H1 (cell line): ENCODE data around the gene SYMPK. TPM values are rescaled to one million over a fixed set of nuclear protein-coding genes. Genes with fewer than 3 reads are reported as not detected.

Source experiments
- CTCF ChIA-PET: fragments of 300-600 bp; sonication (Branson Sonifier 250); formaldehyde crosslinking; loops from one replicate; lab custom pipeline; 2021; ENCODE audit not compliant: partially characterized antibody; lab: Charles Lee
- POLR2A ChIA-PET: fragments of 300-600 bp; sonication (Branson Sonifier 250); formaldehyde crosslinking; loops from one replicate; lab custom pipeline; 2021; ENCODE audit warnings: inconsistent platforms; ENCODE audit not compliant: partially characterized antibody; lab: Charles Lee
- DNase-seq, 2 experiments: peaks; one replicate each; pipeline versions ENCODE4 v3.0.0 to v3.0.0-alpha.2; 2010 to 2022; ENCODE audit warnings: low spot score in 2 of 2, low read depth in 1 of 2, mixed read lengths in 1 of 2
- FAIRE-seq: peaks from 2 replicates; lab custom pipeline; 2011; peaks lifted over from hg19 to GRCh38; lab: Jason Lieb, UNC
- H2AFZ ChIP-seq: 2 replicates; pipeline ENCODE4 v1.8.1; 2012; ENCODE audit warnings: low read length, inconsistent platforms
- H2AK5ac ChIP-seq: 2 replicates; pipeline ENCODE4 v1.6.1; 2013; ENCODE audit warnings: low read depth, low read length
- H2BK120ac ChIP-seq: replicated peaks from 2 replicates; pipeline ENCODE3; 2013; ENCODE audit warnings: low read depth, low read length, inconsistent platforms
- H2BK12ac ChIP-seq: 2 replicates; pipeline ENCODE4 v1.6.1; 2013; ENCODE audit warnings: low read depth, low read length
- H2BK15ac ChIP-seq: 2 replicates; pipeline ENCODE4 v1.6.1; 2013; ENCODE audit warnings: low read length
- H2BK20ac ChIP-seq: 2 replicates; pipeline ENCODE4 v1.6.1; 2013; ENCODE audit warnings: low read length
- H2BK5ac ChIP-seq: 2 replicates; pipeline ENCODE4 v1.6.1; 2013; ENCODE audit warnings: low read depth, low read length
- H3K14ac ChIP-seq: 2 replicates; pipeline ENCODE4 v1.6.1; 2013; ENCODE audit warnings: inconsistent platforms; ENCODE audit not compliant: insufficient read length
- H3K18ac ChIP-seq: 2 replicates; pipeline ENCODE4 v1.6.1; 2013; ENCODE audit warnings: low read length; ENCODE audit errors: extremely low read depth
- H3K23ac ChIP-seq: 2 replicates; pipeline ENCODE4 v1.6.1; 2013; ENCODE audit warnings: inconsistent platforms; ENCODE audit not compliant: insufficient read length
- H3K23me2 ChIP-seq: 2 replicates; pipeline ENCODE4 v1.6.1; 2013; ENCODE audit warnings: low read depth, low read length
- H3K27ac ChIP-seq: 2 replicates; pipeline ENCODE4 v1.6.1; 2011; ENCODE audit warnings: low read depth, low read length, inconsistent platforms
- H3K27me3 ChIP-seq, 4 experiments: replicated peaks in 1 of 4; 1 replicate in 1 of 4; 2 replicates in 3 of 4; pipeline versions ENCODE4 v1.6.1 to v1.8.1; 2011 to 2013; ENCODE audit warnings: low read length in 3 of 4, mild to moderate bottlenecking in 3 of 4, inconsistent platforms in 2 of 4, mixed read lengths in 2 of 4, moderate library complexity in 1 of 4; ENCODE audit not compliant: control insufficient read depth in 3 of 4, insufficient read depth in 3 of 4; ENCODE audit errors: extremely low read depth in 1 of 4
- H3K36me3 ChIP-seq, 4 experiments: 2 replicates each; pipeline versions ENCODE4 v1.6.1 to v1.8.1; 2011 to 2013; ENCODE audit warnings: mild to moderate bottlenecking in 4 of 4, low read length in 3 of 4, moderate library complexity in 2 of 4, control low read depth in 1 of 4, inconsistent platforms in 1 of 4; ENCODE audit not compliant: insufficient read depth in 4 of 4, control insufficient read depth in 2 of 4
- H3K4ac ChIP-seq: replicated peaks from 2 replicates; pipeline ENCODE3; 2013; ENCODE audit warnings: low read length, low read depth, mixed read lengths, inconsistent platforms; ENCODE audit not compliant: insufficient read length
- H3K4me1 ChIP-seq, 4 experiments: replicated peaks in 1 of 4; 1 replicate in 1 of 4; 2 replicates in 3 of 4; pipeline versions ENCODE4 v1.6.1 to v1.8.1; 2011 to 2013; ENCODE audit warnings: low read length in 3 of 4, inconsistent platforms in 2 of 4, mixed read lengths in 1 of 4; ENCODE audit not compliant: insufficient read depth in 4 of 4, control insufficient read depth in 3 of 4
- H3K4me2 ChIP-seq, 2 experiments: 2 replicates each; pipeline versions ENCODE4 v1.6.1 to v1.8.1; 2011 to 2013; ENCODE audit warnings: low read depth in 2 of 2, low read length in 2 of 2, control low read depth in 1 of 2, inconsistent platforms in 1 of 2, mild to moderate bottlenecking in 1 of 2; ENCODE audit not compliant: insufficient read depth in 1 of 2
- H3K4me3 ChIP-seq, 4 experiments: fragments of 200-600, 300-600 bp in 1 of 4; sonication (generic), shearing (Covaris generic), sonication (Bioruptor Twin) in 1 of 4; 2 replicates each; pipeline versions ENCODE4 v1.5.1 to v1.8.1; 2011 to 2016; ENCODE audit warnings: low read length in 4 of 4, low read depth in 3 of 4, control low read depth in 2 of 4, inconsistent platforms in 2 of 4, mild to moderate bottlenecking in 2 of 4, mixed read lengths in 1 of 4, moderate library complexity in 1 of 4; ENCODE audit not compliant: insufficient read depth in 2 of 4; ENCODE audit errors: extremely low read depth in 1 of 4
- H3K56ac ChIP-seq: replicated peaks from 2 replicates; pipeline ENCODE3; 2013; ENCODE audit warnings: low read depth, mild to moderate bottlenecking, mixed read lengths, low read length, inconsistent platforms; ENCODE audit not compliant: insufficient read length
- H3K79me1 ChIP-seq: 2 replicates; pipeline ENCODE4 v1.6.1; 2013; ENCODE audit warnings: low read depth, low read length, control low read depth
- H3K79me2 ChIP-seq, 2 experiments: 2 replicates each; pipeline versions ENCODE4 v1.6.1 to v1.8.1; 2012 to 2013; ENCODE audit warnings: low read length in 2 of 2, mild to moderate bottlenecking in 2 of 2, inconsistent platforms in 1 of 2; ENCODE audit not compliant: insufficient read depth in 2 of 2, control insufficient read depth in 1 of 2
- H3K9ac ChIP-seq, 4 experiments: replicated peaks in 1 of 4; 1 replicate in 1 of 4; 2 replicates in 3 of 4; pipeline versions ENCODE4 v1.6.1 to v1.8.1; 2011 to 2013; ENCODE audit warnings: low read depth in 3 of 4, low read length in 3 of 4, control low read depth in 2 of 4, mild to moderate bottlenecking in 2 of 4, moderate library complexity in 2 of 4, inconsistent platforms in 1 of 4; ENCODE audit errors: extremely low read depth in 1 of 4
- H3K9me3 ChIP-seq, 2 experiments: 2 replicates each; pipeline versions ENCODE4 v1.6.1 to v1.8.1; 2012 to 2013; ENCODE audit warnings: mild to moderate bottlenecking in 2 of 2, moderate library complexity in 2 of 2, control low read depth in 1 of 2, inconsistent platforms in 1 of 2, low read depth in 1 of 2, low read length in 1 of 2, mixed read lengths in 1 of 2; ENCODE audit not compliant: insufficient read depth in 2 of 2
- H4K20me1 ChIP-seq, 2 experiments: replicated peaks in 1 of 2; 2 replicates each; pipeline versions ENCODE3 to v1.8.1; 2011 to 2013; ENCODE audit warnings: inconsistent platforms in 2 of 2, low read length in 2 of 2, mild to moderate bottlenecking in 1 of 2; ENCODE audit not compliant: insufficient read depth in 2 of 2, control insufficient read depth in 1 of 2
- H4K5ac ChIP-seq: 2 replicates; pipeline ENCODE4 v1.6.1; 2013; ENCODE audit warnings: low read length, low read depth, mixed read lengths, inconsistent platforms; ENCODE audit not compliant: insufficient read length
- H4K8ac ChIP-seq: 2 replicates; pipeline ENCODE4 v1.8.0; 2013; ENCODE audit warnings: mild to moderate bottlenecking, moderate library complexity, low read length, inconsistent platforms; ENCODE audit not compliant: insufficient read depth; ENCODE audit errors: extremely low read depth
- H4K91ac ChIP-seq: replicated peaks from 2 replicates; pipeline ENCODE3; 2013; ENCODE audit warnings: low read length, mixed read lengths, inconsistent platforms; ENCODE audit not compliant: insufficient read length
- HDAC6 ChIP-seq: IDR thresholded peaks from one replicate; pipeline ENCODE4 v1.7.1; 2012; ENCODE audit warnings: low read depth, mild to moderate bottlenecking, inconsistent platforms, low read length, moderate library complexity
- JUN ChIP-seq: IDR thresholded peaks from 2 replicates; pipeline ENCODE4 v1.6.1; 2011; ENCODE audit warnings: low read depth, mild to moderate bottlenecking, improper control_type of control experiment, low read length
- MAFK ChIP-seq: IDR thresholded peaks from 2 replicates; pipeline ENCODE4 v1.6.1; 2012; ENCODE audit warnings: low read depth, mild to moderate bottlenecking, improper control_type of control experiment, low read length
- RBBP5 ChIP-seq: IDR thresholded peaks from 2 replicates; pipeline ENCODE4 v1.7.1; 2012; ENCODE audit warnings: low read depth, mild to moderate bottlenecking, inconsistent platforms, low read length, moderate library complexity, borderline replicate concordance
- WGBS, 2 experiments: shearing (Covaris generic) in 1 of 2; methylation state at CpG; one replicate each; pipeline versions ENCODE4 v1.1.6 to v1.1.7; 2013 to 2015; ENCODE audit warnings: low lambda C conversion rate in 2 of 2, mixed read lengths in 2 of 2, inconsistent platforms in 1 of 2, low coverage in 1 of 2, missing lambda C conversion rate in 1 of 2; ENCODE audit not compliant: insufficient replicate concordance in 2 of 2, insufficient coverage in 1 of 2, insufficient read length in 1 of 2; ENCODE audit errors: extremely low coverage in 1 of 2, missing lambda C conversion rate in 1 of 2; 5-methylcytosine and 5-hydroxymethylcytosine counted together
- polyA plus RNA-seq, 7 experiments: library from polyadenylated mRNA; depleted of rRNA in 3 of 7; stranded (reverse) in 5 of 7; unstranded in 2 of 7; fragments of >200 nt in 5 of 7; fragments of 200-250 nt in 2 of 7; gene quantifications; 1 replicate in 5 of 7; 2 replicates in 1 of 7; 4 replicates in 1 of 7; pipeline versions ENCODE4 v1.2.1 to v1.2.3, GENCODE V29; 2011 to 2013; ENCODE audit warnings: missing spikeins in 2 of 7, mixed read lengths in 2 of 7
- total RNA-seq: library from RNA; stranded (reverse); fragmentation: NEBNext Ultra II Directional; extraction: Animal tissue kit (Norgen Biotek cat#: 25700); gene quantifications from 2 replicates; pipeline ENCODE4 v1.2.1, GENCODE V29; 2021

Gene SYMPK
- total and polyA plus RNA-seq, 2 of the 8 experiments (the other 6 are each of a cell fraction or from before 2014, with no cell fraction given), result 93.6 to 99.5 TPM

- H2BK20ac ChIP-seq, result no peak overlapping the region
- peaks cover 0 to 12% (median 7%) of the 10 kb centered on the region in 4 experiments; a peak in 5 of 8 replicates for H3K36me3 ChIP-seq
- DNase-seq, result no peak
- TF ChIP-seq JUN, result no peak
- no peak for TF ChIP-seq RBBP5
- no peak for TF ChIP-seq HDAC6
- TF ChIP-seq MAFK, result no peak
- TF ChIP-seq, all 59 proteins: peak for 0
- Histone ChIP-seq H2BK5ac (no peak overlapping the region), H2BK15ac (no peak overlapping the region), H3K4me2 (no peak overlapping the region), H3K27ac (no peak overlapping the region), H4K5ac (no peak overlapping the region), H3K79me1 (peaks cover 6% of the 10 kb centered on the region; the same call in 1 of the 2 replicates), H4K8ac (no peak overlapping the region), H3K23ac (no peak overlapping the region), H3K18ac (no peak overlapping the region), H2BK120ac (no peak overlapping the region), H3K79me2 (peaks cover 2 to 69% of the 10 kb centered on the region in 2 experiments; a peak in 2 of 4 replicates), H3K23me2 (peaks cover 16% of the 10 kb centered on the region), H3K9ac (no peak overlapping the region), H4K91ac (no peak overlapping the region), H3K27me3 (no peaks in the 10 kb centered on the region; a peak in 1 of 7 replicates), H3K14ac (no peak overlapping the region), H2AK5ac (no peak overlapping the region), H3K9me3 (no peaks in the 10 kb centered on the region), H3K4me3 (no peak overlapping the region), H3K4me1 (peaks cover 0 to 16% (median 7%) of the 10 kb centered on the region in 4 experiments; a peak in 6 of 7 replicates), H3K56ac (no peak overlapping the region), H2AFZ (no peak overlapping the region), H2BK12ac (no peak overlapping the region), H3K4ac (no peak overlapping the region), H4K20me1 (peaks cover 2 to 7% of the 10 kb centered on the region in 2 experiments)
- POLR2A ChIA-PET, result interaction anchor here (0.6 to 1.4 kb wide), 5 partner anchors 9 to 127 kb away, joined by 3 to 4 read pairs (median 3); partner anchors contain the start of gene IRF2BP1
- CTCF ChIA-PET, result interaction anchor here (0.6 to 2.4 kb wide), 5 partner anchors 24 to 267 kb away, joined by 3 to 4 read pairs (median 4); partner anchors contain the start of gene NANOS2
- 93% methylated on average over 14 of the region's 15 CpGs; no CpG with 5 or more reads in 1 of the 2 experiments for WGBS, 2 experiments
- no peak for FAIRE-seq
Measured at GRCh38 chr19:45860359-45861259, 2.3 kb downstream of the SYMPK start.
